Anterior cingulate cortex (tissue), 58 donors: ENCODE measurements around the gene COP1.

Experiments
- DNase-seq, 58 donors: peaks; one replicate each; lab custom pipeline; 2025; lab: John Stamatoyannopoulos, UW

Gene COP1

GRCh38 chr1:175904808-175905207 is 302.3 kb downstream of the COP1 start:
- no peak for DNase-seq

GRCh38 chr1:175902281-175902680 is 304.8 kb downstream of the COP1 start:
- no peak for DNase-seq

DNA sequence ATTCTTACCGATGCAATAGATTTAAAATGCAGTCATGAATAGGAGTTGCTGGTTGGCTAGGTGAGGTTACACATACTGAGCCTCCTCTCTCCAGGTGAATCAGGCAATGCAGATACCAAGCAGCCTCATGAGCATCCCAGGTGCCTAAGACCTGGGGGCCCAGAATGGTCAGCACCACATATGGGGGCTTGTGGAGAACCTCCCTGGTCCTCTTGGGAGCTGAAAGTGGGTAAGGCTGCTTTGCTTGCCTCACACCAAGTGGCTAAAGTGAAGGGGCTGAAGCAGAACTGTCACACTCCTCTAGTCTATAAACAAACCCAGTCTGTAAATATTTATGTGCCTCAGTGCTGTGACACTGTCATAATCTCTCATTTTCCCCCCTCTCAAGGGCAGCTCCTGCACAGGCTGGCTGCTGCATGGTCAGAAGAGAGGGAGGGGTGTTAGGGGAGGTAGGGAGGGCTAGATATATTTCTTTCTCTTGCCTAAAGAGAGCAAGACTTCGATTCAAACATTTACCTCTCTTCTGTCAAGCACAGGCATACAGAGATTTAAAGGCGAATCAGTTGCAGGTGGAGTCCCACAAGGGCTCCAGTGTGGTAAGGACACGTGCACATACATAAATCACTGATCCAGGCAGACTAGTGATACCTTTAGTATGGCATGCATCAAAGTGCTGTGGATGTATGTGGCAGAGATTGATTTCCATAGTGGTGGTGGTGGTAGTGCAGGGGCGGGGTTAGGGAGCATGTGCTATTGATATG is 305.8 kb downstream of the COP1 start:
- no peak for DNase-seq

- no peak for DNase-seq
These were observed 306.9 kb downstream of the COP1 start for GRCh38 chr1:175900171-175900570.

GRCh38 chr1:175895966-175896365 is 311.1 kb downstream of the COP1 start:
- DNase-seq, result no peak
